GM23338 (cell line): ENCODE data around the gene CARD16. TPM values are rescaled to one million over a fixed set of nuclear protein-coding genes. Genes with fewer than 3 reads are reported as not detected.

Experiments used
- ATAC-seq: fragments of 200-7000 bp; cut with Tn5 transposase; 3 replicates; pipeline ENCODE4 v1.9.1; 2020
- DNase-seq: peaks from one replicate; pipeline ENCODE4 v3.0.0-alpha.2; 2015; ENCODE audit warnings: low spot score
- H2AFZ ChIP-seq: fragments of 200-600 bp; sonication (generic); 2 replicates; pipeline ENCODE4 v1.8.0; 2016; ENCODE audit warnings: antibody characterized with exemption, mild to moderate bottlenecking, moderate library complexity
- H3F3A ChIP-seq: fragments of 200-600 bp; sonication (generic); replicated peaks from 2 replicates; pipeline ENCODE4 v1.8.0; 2017; ENCODE audit warnings: antibody characterized with exemption, mixed run types, low read depth
- H3K27ac ChIP-seq: fragments of 200-600 bp; sonication (generic); 2 replicates; pipeline ENCODE4 v1.6.1; 2016; ENCODE audit warnings: low read depth
- H3K27me3 ChIP-seq: fragments of 200-600 bp; sonication (generic); 2 replicates; pipeline ENCODE4 v1.8.0; 2016; ENCODE audit warnings: mild to moderate bottlenecking, mixed run types, moderate library complexity; ENCODE audit not compliant: insufficient read depth
- H3K36me3 ChIP-seq: fragments of 200-600 bp; sonication (generic); 2 replicates; pipeline ENCODE4 v1.8.0; 2016; ENCODE audit warnings: mild to moderate bottlenecking; ENCODE audit not compliant: insufficient read depth
- H3K4me1 ChIP-seq: fragments of 200-600 bp; sonication (generic); 2 replicates; pipeline ENCODE4 v1.8.0; 2016; ENCODE audit warnings: mild to moderate bottlenecking, moderate library complexity; ENCODE audit not compliant: insufficient read depth
- H3K4me2 ChIP-seq: fragments of 200-600 bp; sonication (generic); 2 replicates; pipeline ENCODE4 v1.7.1; 2017; ENCODE audit warnings: mixed run types
- H3K4me3 ChIP-seq: fragments of 200-600 bp; sonication (generic); 2 replicates; pipeline ENCODE4 v1.6.1; 2016; ENCODE audit warnings: mixed run types
- H3K79me2 ChIP-seq: fragments of 200-600 bp; sonication (generic); replicated peaks from 2 replicates; pipeline ENCODE4 v1.8.0; 2017; ENCODE audit warnings: mild to moderate bottlenecking; ENCODE audit not compliant: insufficient read depth
- H3K9me2 ChIP-seq: fragments of 200-600 bp; sonication (generic); 2 replicates; pipeline ENCODE4 v1.8.0; 2017; ENCODE audit not compliant: insufficient read depth
- H4K20me1 ChIP-seq: fragments of 200-600 bp; sonication (generic); replicated peaks from 2 replicates; pipeline ENCODE4 v1.8.0; 2017; ENCODE audit warnings: mild to moderate bottlenecking; ENCODE audit not compliant: insufficient read depth
- H3K27ac Mint-ChIP-seq: 2 replicates; pipeline ENCODE4 v1.8.0; 2020; ENCODE audit warnings: inconsistent platforms, mild to moderate bottlenecking, moderate library complexity, mixed read lengths
- H3K27me3 Mint-ChIP-seq: 3 replicates; pipeline ENCODE4 v1.8.0; 2022; ENCODE audit warnings: low read depth, mild to moderate bottlenecking, moderate library complexity, mixed read lengths, inconsistent platforms; ENCODE audit not compliant: insufficient read depth, poor library complexity
- H3K36me3 Mint-ChIP-seq: 3 replicates; pipeline ENCODE4 v1.8.0; 2021; ENCODE audit warnings: low read depth, mild to moderate bottlenecking, inconsistent platforms, moderate library complexity, mixed read lengths
- H3K4me1 Mint-ChIP-seq: 3 replicates; pipeline ENCODE4 v1.8.0; 2020; ENCODE audit warnings: mild to moderate bottlenecking, inconsistent platforms, mixed read lengths
- H3K4me3 Mint-ChIP-seq: 3 replicates; pipeline ENCODE4 v1.8.0; 2021; ENCODE audit warnings: moderate library complexity, mild to moderate bottlenecking, inconsistent platforms, mixed read lengths
- H3K9me3 Mint-ChIP-seq: 3 replicates; pipeline ENCODE4 v1.8.0; 2020; ENCODE audit warnings: moderate library complexity, mild to moderate bottlenecking, inconsistent platforms, mixed read lengths
- CREB1 ChIP-seq: fragments of 250-450 bp; sonication (Bioruptor Pico); IDR thresholded peaks from 2 replicates; pipeline ENCODE4 v1.5.0; 2020; ENCODE audit warnings: low read depth, mild to moderate bottlenecking, moderate library complexity
- CTCF ChIP-seq, 2 experiments: fragments of 200-600 bp in 1 of 2; sonication (generic) in 1 of 2; conservative IDR thresholded peaks; 2 replicates each; pipeline versions ENCODE4 v1.5.1 to v1.6.1; 2016 to 2017; ENCODE audit warnings: antibody characterized with exemption in 2 of 2, low read depth in 2 of 2, mild to moderate bottlenecking in 2 of 2, moderate library complexity in 1 of 2
- ETS1 ChIP-seq: IDR thresholded peaks from 2 replicates; pipeline ENCODE4 v1.6.1; 2016; ENCODE audit warnings: antibody characterized with exemption
- EZH2 ChIP-seq: fragments of 200-600 bp; sonication (generic); IDR thresholded peaks from one replicate; pipeline ENCODE4 v1.8.0; 2017; ENCODE audit warnings: antibody characterized with exemption, mild to moderate bottlenecking, low read depth; ENCODE audit not compliant: unreplicated experiment
- EZH2phosphoT487 ChIP-seq: fragments of 200-600 bp; sonication (generic); IDR thresholded peaks from one replicate; pipeline ENCODE4 v1.8.1; 2018; ENCODE audit warnings: antibody characterized with exemption; ENCODE audit not compliant: unreplicated experiment
- JUNB ChIP-seq: IDR thresholded peaks from one replicate; pipeline ENCODE4 v1.6.1; 2016; ENCODE audit warnings: antibody characterized with exemption; ENCODE audit not compliant: unreplicated experiment
- NANOG ChIP-seq: IDR thresholded peaks from 2 replicates; pipeline ENCODE4 v1.6.1; 2016; ENCODE audit warnings: antibody characterized with exemption, borderline replicate concordance
- POLR2AphosphoS5 ChIP-seq: IDR thresholded peaks from 2 replicates; pipeline ENCODE4 v1.6.1; 2016; ENCODE audit warnings: antibody characterized with exemption, low read depth
- STAT1 ChIP-seq: IDR thresholded peaks from one replicate; pipeline ENCODE4 v1.6.1; 2016; ENCODE audit warnings: antibody characterized with exemption; ENCODE audit not compliant: unreplicated experiment
- ZNF114 ChIP-seq: fragments of 250-450 bp; sonication (Bioruptor Pico); IDR thresholded peaks from 2 replicates; pipeline ENCODE4 v1.5.0; 2020; ENCODE audit warnings: mild to moderate bottlenecking, moderate library complexity
- ZNF331 ChIP-seq: fragments of 250-450 bp; sonication (Bioruptor Pico); IDR thresholded peaks from 2 replicates; pipeline ENCODE4 v1.5.0; 2020; ENCODE audit warnings: low read depth, mild to moderate bottlenecking, moderate library complexity
- polyA plus RNA-seq: library from polyadenylated mRNA; unstranded; fragments of >200 nt; fragmentation: Nextera tagmentation; extraction: Ambion mirVana; gene quantifications from 2 replicates; pipeline ENCODE4 v1.2.1, GENCODE V29; 2016
- total RNA-seq: library from RNA; depleted of rRNA; stranded (reverse); fragments of >200 nt; shearing (Covaris generic); gene quantifications from 2 replicates; pipeline ENCODE4 v1.2.3, GENCODE V29; 2014
- TF ChIP-seq, protein P1 (sequence below): IDR thresholded peaks from one replicate; pipeline ENCODE4 v1.6.1; 2018; ENCODE audit warnings: antibody characterized with exemption; ENCODE audit not compliant: unreplicated experiment

CARD16 gene
- total and polyA plus RNA-seq, 2 experiments from 2014 or later, result not detected

DNA sequence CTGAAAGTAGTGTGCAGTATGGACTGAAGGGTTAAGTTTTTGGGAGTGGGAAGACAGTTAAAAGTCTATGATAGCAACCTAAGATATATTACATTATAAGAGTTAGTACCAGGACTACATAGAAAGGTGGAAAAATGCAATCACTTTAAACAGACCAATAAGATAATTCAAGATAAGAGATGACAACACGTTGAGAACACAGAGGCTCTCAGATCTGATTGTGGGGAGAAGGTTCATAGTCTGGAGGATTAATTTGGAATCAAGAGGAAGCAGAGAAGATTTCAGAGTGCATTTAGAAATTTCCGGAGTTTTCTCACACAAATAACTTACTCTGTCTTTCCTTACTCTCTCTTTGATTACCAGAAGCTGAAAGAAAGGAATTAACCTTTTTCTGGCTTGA lies 22.6 kb downstream of the CARD16 start (continued):
- no peak for TF ChIP-seq CTCF (conservative IDR thresholded peaks at IDR 0.05; ENCODE audit: low read depth in 2 of 2)
- TF ChIP-seq EZH2, result no peak
- TF ChIP-seq CREB1 (CRISPR knock-in tag), result no peak
- no peak for TF ChIP-seq ZNF331 (CRISPR knock-in tag)
- no peak for TF ChIP-seq STAT1

- Histone ChIP-seq H3K36me3 (no peaks in the 10 kb centered on the region), H2AFZ (no peak overlapping the region), H3K79me2 (no peaks in the 10 kb centered on the region), H4K20me1 (no peaks in the 10 kb centered on the region), H3K4me3 (no peak overlapping the region), H3K4me1 (no peaks in the 10 kb centered on the region), H3K27ac (no peak overlapping the region), H3K4me2 (no peak overlapping the region), H3F3A (no peaks in the 10 kb centered on the region), H3K9me2 (no peaks in the 10 kb centered on the region), H3K27me3 (no peaks in the 10 kb centered on the region)
- TF ChIP-seq CTCF (conservative IDR thresholded peaks at IDR 0.05; ENCODE audit: low read depth in 2 of 2), result no peak
- TF ChIP-seq STAT1, result no peak
- TF ChIP-seq CREB1 (CRISPR knock-in tag), result no peak
- no peak for TF ChIP-seq ZNF114 (CRISPR knock-in tag)
- no peak for TF ChIP-seq NANOG
- TF ChIP-seq POLR2AphosphoS5, result no peak
- no peak for TF ChIP-seq ETS1
- TF ChIP-seq EZH2phosphoT487, result no peak
- TF ChIP-seq, protein P1, sequence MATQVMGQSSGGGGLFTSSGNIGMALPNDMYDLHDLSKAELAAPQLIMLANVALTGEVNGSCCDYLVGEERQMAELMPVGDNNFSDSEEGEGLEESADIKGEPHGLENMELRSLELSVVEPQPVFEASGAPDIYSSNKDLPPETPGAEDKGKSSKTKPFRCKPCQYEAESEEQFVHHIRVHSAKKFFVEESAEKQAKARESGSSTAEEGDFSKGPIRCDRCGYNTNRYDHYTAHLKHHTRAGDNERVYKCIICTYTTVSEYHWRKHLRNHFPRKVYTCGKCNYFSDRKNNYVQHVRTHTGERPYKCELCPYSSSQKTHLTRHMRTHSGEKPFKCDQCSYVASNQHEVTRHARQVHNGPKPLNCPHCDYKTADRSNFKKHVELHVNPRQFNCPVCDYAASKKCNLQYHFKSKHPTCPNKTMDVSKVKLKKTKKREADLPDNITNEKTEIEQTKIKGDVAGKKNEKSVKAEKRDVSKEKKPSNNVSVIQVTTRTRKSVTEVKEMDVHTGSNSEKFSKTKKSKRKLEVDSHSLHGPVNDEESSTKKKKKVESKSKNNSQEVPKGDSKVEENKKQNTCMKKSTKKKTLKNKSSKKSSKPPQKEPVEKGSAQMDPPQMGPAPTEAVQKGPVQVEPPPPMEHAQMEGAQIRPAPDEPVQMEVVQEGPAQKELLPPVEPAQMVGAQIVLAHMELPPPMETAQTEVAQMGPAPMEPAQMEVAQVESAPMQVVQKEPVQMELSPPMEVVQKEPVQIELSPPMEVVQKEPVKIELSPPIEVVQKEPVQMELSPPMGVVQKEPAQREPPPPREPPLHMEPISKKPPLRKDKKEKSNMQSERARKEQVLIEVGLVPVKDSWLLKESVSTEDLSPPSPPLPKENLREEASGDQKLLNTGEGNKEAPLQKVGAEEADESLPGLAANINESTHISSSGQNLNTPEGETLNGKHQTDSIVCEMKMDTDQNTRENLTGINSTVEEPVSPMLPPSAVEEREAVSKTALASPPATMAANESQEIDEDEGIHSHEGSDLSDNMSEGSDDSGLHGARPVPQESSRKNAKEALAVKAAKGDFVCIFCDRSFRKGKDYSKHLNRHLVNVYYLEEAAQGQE, result no peak
- no peak for TF ChIP-seq ZNF331 (CRISPR knock-in tag)
- no peak for TF ChIP-seq JUNB
- no peak for TF ChIP-seq EZH2
- Mint-ChIP-seq H3K27me3 (no peaks in the 10 kb centered on the region), H3K4me3 (no peak overlapping the region), H3K4me1 (no peaks in the 10 kb centered on the region), H3K36me3 (no peaks in the 10 kb centered on the region), H3K9me3 (no peaks in the 10 kb centered on the region), H3K27ac (no peak overlapping the region)
- ATAC-seq (no peak), DNase-seq (no peak)
These were observed 37.7 kb downstream of the CARD16 start for GRCh38 chr11:105007463-105007862.
